K562 (cell line): ENCODE data around the gene ANKS1B. TPM values are rescaled to one million over a fixed set of nuclear protein-coding genes. Genes with fewer than 3 reads are reported as not detected.

Source experiments
- CBFB ChIP-seq: sonication (generic); formaldehyde crosslinking; IDR thresholded peaks from 2 replicates; pipeline ENCODE4 v1.4.0; 2020; ENCODE audit warnings: mild to moderate bottlenecking, missing genetic modification reagents
- COPS2 ChIP-seq: fragments of 450-650 bp; conservative IDR thresholded peaks from 2 replicates; pipeline ENCODE4 v1.6.1; 2016; ENCODE audit warnings: mild to moderate bottlenecking, moderate library complexity
- CREBBP ChIP-seq: IDR thresholded peaks from one replicate; pipeline ENCODE4 v1.6.1; 2012; ENCODE audit warnings: low read depth, mild to moderate bottlenecking, control low read depth, inconsistent platforms, low read length
- RBM15 ChIP-seq: fragments of 200-400 bp; formaldehyde crosslinking; IDR thresholded peaks from 2 replicates; pipeline ENCODE4 v1.6.1; 2018; ENCODE audit warnings: mild to moderate bottlenecking, low read length, moderate library complexity; ENCODE audit not compliant: insufficient read depth
- polyA plus RNA-seq, 8 experiments: library from polyadenylated mRNA; depleted of rRNA in 4 of 8; stranded (reverse) in 5 of 8; unstranded in 3 of 8; fragments of >200 nt; fragmentation: Nextera tagmentation in 2 of 8; fragmentation: Illumina TruSeq in 1 of 8; extraction: Ambion mirVana in 2 of 8; extraction: Trizol in 1 of 8; gene quantifications; 2 replicates each; pipeline versions ENCODE4 v1.2.1 to v1.2.3, GENCODE V29; 2011 to 2014; ENCODE audit warnings: inconsistent platforms in 1 of 8, missing spikeins in 1 of 8
- total RNA-seq, 7 experiments: library from RNA; depleted of rRNA in 6 of 7; stranded (reverse); fragments of >200 nt in 6 of 7; fragmentation: Illumina TruSeq in 2 of 7; extraction: Trizol in 2 of 7; gene quantifications; 2 replicates each; pipeline versions ENCODE4 v1.2.1 to v1.2.3, GENCODE V29; 2011 to 2021; ENCODE audit warnings: low replicate concordance in 1 of 7
- TF ChIP-seq, protein P1 (sequence below): fragments of 450-650 bp; IDR thresholded peaks from 2 replicates; pipeline ENCODE4 v1.7.0; 2016; ENCODE audit warnings: borderline replicate concordance
- TF ChIP-seq, protein P2 (sequence below): fragments of 150-350 bp; IDR thresholded peaks from 2 replicates; pipeline ENCODE4 v1.6.1; 2014; ENCODE audit warnings: low read depth, mild to moderate bottlenecking, low read length, borderline replicate concordance
- TF ChIP-seq, protein P3 (sequence below): fragments of 200-600 bp; sonication (generic); IDR thresholded peaks from one replicate; pipeline ENCODE4 v1.6.1; 2012; ENCODE audit warnings: mild to moderate bottlenecking, low read depth, low read length, inconsistent platforms
- TF ChIP-seq, protein P4 (sequence below): sonication (generic); formaldehyde crosslinking; IDR thresholded peaks from 2 replicates; pipeline ENCODE4 v1.8.1; 2023; ENCODE audit warnings: mild to moderate bottlenecking, missing genetic modification reagents

The ANKS1B gene
- total and polyA plus RNA-seq, 9 of the 15 experiments (the other 6 are each of a cell fraction or from before 2014, with no cell fraction given), result 0.04 to 0.47 (median 0.28) TPM; not detected in 4

DNA sequence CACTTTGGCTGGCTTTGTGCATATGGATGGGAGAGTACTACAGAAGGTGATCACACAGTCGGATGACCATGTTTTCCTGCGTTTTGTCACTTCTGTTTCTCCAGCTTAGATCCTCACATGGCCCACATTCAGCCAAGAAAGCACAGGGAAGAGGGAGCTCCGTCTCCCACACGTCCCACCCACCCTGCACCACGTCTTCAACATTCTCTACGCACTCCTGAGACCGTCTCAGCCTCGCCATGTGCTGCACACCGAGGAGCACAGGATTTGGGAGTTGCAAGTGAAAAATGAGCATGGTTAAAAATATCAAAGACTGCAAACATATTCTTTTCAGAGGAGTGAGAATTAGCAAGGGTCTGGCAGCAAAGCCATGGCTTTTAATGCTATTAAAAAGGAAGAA, 1217.5 kb downstream of the ANKS1B start (continued):
- TF ChIP-seq, protein P1, sequence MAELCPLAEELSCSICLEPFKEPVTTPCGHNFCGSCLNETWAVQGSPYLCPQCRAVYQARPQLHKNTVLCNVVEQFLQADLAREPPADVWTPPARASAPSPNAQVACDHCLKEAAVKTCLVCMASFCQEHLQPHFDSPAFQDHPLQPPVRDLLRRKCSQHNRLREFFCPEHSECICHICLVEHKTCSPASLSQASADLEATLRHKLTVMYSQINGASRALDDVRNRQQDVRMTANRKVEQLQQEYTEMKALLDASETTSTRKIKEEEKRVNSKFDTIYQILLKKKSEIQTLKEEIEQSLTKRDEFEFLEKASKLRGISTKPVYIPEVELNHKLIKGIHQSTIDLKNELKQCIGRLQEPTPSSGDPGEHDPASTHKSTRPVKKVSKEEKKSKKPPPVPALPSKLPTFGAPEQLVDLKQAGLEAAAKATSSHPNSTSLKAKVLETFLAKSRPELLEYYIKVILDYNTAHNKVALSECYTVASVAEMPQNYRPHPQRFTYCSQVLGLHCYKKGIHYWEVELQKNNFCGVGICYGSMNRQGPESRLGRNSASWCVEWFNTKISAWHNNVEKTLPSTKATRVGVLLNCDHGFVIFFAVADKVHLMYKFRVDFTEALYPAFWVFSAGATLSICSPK, result no peak
- TF ChIP-seq, protein P2, sequence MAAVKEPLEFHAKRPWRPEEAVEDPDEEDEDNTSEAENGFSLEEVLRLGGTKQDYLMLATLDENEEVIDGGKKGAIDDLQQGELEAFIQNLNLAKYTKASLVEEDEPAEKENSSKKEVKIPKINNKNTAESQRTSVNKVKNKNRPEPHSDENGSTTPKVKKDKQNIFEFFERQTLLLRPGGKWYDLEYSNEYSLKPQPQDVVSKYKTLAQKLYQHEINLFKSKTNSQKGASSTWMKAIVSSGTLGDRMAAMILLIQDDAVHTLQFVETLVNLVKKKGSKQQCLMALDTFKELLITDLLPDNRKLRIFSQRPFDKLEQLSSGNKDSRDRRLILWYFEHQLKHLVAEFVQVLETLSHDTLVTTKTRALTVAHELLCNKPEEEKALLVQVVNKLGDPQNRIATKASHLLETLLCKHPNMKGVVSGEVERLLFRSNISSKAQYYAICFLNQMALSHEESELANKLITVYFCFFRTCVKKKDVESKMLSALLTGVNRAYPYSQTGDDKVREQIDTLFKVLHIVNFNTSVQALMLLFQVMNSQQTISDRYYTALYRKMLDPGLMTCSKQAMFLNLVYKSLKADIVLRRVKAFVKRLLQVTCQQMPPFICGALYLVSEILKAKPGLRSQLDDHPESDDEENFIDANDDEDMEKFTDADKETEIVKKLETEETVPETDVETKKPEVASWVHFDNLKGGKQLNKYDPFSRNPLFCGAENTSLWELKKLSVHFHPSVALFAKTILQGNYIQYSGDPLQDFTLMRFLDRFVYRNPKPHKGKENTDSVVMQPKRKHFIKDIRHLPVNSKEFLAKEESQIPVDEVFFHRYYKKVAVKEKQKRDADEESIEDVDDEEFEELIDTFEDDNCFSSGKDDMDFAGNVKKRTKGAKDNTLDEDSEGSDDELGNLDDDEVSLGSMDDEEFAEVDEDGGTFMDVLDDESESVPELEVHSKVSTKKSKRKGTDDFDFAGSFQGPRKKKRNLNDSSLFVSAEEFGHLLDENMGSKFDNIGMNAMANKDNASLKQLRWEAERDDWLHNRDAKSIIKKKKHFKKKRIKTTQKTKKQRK, result no peak
- no peak for TF ChIP-seq CBFB (CRISPR knock-in tag)
- TF ChIP-seq, protein P3, sequence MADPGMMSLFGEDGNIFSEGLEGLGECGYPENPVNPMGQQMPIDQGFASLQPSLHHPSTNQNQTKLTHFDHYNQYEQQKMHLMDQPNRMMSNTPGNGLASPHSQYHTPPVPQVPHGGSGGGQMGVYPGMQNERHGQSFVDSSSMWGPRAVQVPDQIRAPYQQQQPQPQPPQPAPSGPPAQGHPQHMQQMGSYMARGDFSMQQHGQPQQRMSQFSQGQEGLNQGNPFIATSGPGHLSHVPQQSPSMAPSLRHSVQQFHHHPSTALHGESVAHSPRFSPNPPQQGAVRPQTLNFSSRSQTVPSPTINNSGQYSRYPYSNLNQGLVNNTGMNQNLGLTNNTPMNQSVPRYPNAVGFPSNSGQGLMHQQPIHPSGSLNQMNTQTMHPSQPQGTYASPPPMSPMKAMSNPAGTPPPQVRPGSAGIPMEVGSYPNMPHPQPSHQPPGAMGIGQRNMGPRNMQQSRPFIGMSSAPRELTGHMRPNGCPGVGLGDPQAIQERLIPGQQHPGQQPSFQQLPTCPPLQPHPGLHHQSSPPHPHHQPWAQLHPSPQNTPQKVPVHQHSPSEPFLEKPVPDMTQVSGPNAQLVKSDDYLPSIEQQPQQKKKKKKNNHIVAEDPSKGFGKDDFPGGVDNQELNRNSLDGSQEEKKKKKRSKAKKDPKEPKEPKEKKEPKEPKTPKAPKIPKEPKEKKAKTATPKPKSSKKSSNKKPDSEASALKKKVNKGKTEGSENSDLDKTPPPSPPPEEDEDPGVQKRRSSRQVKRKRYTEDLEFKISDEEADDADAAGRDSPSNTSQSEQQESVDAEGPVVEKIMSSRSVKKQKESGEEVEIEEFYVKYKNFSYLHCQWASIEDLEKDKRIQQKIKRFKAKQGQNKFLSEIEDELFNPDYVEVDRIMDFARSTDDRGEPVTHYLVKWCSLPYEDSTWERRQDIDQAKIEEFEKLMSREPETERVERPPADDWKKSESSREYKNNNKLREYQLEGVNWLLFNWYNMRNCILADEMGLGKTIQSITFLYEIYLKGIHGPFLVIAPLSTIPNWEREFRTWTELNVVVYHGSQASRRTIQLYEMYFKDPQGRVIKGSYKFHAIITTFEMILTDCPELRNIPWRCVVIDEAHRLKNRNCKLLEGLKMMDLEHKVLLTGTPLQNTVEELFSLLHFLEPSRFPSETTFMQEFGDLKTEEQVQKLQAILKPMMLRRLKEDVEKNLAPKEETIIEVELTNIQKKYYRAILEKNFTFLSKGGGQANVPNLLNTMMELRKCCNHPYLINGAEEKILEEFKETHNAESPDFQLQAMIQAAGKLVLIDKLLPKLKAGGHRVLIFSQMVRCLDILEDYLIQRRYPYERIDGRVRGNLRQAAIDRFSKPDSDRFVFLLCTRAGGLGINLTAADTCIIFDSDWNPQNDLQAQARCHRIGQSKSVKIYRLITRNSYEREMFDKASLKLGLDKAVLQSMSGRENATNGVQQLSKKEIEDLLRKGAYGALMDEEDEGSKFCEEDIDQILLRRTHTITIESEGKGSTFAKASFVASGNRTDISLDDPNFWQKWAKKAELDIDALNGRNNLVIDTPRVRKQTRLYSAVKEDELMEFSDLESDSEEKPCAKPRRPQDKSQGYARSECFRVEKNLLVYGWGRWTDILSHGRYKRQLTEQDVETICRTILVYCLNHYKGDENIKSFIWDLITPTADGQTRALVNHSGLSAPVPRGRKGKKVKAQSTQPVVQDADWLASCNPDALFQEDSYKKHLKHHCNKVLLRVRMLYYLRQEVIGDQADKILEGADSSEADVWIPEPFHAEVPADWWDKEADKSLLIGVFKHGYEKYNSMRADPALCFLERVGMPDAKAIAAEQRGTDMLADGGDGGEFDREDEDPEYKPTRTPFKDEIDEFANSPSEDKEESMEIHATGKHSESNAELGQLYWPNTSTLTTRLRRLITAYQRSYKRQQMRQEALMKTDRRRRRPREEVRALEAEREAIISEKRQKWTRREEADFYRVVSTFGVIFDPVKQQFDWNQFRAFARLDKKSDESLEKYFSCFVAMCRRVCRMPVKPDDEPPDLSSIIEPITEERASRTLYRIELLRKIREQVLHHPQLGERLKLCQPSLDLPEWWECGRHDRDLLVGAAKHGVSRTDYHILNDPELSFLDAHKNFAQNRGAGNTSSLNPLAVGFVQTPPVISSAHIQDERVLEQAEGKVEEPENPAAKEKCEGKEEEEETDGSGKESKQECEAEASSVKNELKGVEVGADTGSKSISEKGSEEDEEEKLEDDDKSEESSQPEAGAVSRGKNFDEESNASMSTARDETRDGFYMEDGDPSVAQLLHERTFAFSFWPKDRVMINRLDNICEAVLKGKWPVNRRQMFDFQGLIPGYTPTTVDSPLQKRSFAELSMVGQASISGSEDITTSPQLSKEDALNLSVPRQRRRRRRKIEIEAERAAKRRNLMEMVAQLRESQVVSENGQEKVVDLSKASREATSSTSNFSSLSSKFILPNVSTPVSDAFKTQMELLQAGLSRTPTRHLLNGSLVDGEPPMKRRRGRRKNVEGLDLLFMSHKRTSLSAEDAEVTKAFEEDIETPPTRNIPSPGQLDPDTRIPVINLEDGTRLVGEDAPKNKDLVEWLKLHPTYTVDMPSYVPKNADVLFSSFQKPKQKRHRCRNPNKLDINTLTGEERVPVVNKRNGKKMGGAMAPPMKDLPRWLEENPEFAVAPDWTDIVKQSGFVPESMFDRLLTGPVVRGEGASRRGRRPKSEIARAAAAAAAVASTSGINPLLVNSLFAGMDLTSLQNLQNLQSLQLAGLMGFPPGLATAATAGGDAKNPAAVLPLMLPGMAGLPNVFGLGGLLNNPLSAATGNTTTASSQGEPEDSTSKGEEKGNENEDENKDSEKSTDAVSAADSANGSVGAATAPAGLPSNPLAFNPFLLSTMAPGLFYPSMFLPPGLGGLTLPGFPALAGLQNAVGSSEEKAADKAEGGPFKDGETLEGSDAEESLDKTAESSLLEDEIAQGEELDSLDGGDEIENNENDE, result no peak
- no peak for TF ChIP-seq COPS2
- TF ChIP-seq CREBBP, result no peak
- TF ChIP-seq, protein P4, sequence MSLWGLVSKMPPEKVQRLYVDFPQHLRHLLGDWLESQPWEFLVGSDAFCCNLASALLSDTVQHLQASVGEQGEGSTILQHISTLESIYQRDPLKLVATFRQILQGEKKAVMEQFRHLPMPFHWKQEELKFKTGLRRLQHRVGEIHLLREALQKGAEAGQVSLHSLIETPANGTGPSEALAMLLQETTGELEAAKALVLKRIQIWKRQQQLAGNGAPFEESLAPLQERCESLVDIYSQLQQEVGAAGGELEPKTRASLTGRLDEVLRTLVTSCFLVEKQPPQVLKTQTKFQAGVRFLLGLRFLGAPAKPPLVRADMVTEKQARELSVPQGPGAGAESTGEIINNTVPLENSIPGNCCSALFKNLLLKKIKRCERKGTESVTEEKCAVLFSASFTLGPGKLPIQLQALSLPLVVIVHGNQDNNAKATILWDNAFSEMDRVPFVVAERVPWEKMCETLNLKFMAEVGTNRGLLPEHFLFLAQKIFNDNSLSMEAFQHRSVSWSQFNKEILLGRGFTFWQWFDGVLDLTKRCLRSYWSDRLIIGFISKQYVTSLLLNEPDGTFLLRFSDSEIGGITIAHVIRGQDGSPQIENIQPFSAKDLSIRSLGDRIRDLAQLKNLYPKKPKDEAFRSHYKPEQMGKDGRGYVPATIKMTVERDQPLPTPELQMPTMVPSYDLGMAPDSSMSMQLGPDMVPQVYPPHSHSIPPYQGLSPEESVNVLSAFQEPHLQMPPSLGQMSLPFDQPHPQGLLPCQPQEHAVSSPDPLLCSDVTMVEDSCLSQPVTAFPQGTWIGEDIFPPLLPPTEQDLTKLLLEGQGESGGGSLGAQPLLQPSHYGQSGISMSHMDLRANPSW (CRISPR knock-in tag), result no peak
- no peak for TF ChIP-seq RBM15
